ENCODE results near the gene OSBPL8.

Gene OSBPL8

GRCh38 chr12:76417116-76417515, 142.5 kb downstream of the OSBPL8 start:
- no peak overlapping the region for H3K4me3 ChIP-seq (ENCODE audit: low read depth, low read length)
- DNase-seq (ENCODE audit: low read depth) = no peak
- TF ChIP-seq CTCF (IDR thresholded peaks at IDR 0.05; ENCODE audit: low read depth, low read length, missing control alignments) = no peak

- no peak for DNase-seq (ENCODE audit: low read depth)
Measured at GRCh38 chr12:76413121-76413520, 146.4 kb downstream of the OSBPL8 start.

GRCh38 chr12:76410781-76411180, 148.8 kb downstream of the OSBPL8 start:
- H3K4me3 ChIP-seq (ENCODE audit: low read depth, low read length) = no peak overlapping the region
- DNase-seq (ENCODE audit: low read depth) = no peak
- no peak for TF ChIP-seq CTCF (IDR thresholded peaks at IDR 0.05; ENCODE audit: low read depth, low read length, missing control alignments)

More at GRCh38 chr12:76413121-76413520, 146.4 kb downstream of the OSBPL8 start:
- H3K4me3 ChIP-seq (ENCODE audit: low read depth, low read length) = no peak overlapping the region
- TF ChIP-seq CTCF (IDR thresholded peaks at IDR 0.05; ENCODE audit: low read depth, low read length, missing control alignments) = no peak

GRCh38 chr12:76410371-76410770, 149.2 kb downstream of the OSBPL8 start:
- H3K4me3 ChIP-seq (ENCODE audit: low read depth, low read length) = no peak overlapping the region
- no peak for TF ChIP-seq CTCF (IDR thresholded peaks at IDR 0.05; ENCODE audit: low read depth, low read length, missing control alignments)
- no peak for DNase-seq (ENCODE audit: low read depth)

GRCh38 chr12:76409074-76409473, 150.5 kb downstream of the OSBPL8 start:
- H3K4me3 ChIP-seq (ENCODE audit: low read depth, low read length) = no peak overlapping the region
- DNase-seq (ENCODE audit: low read depth) = no peak
- TF ChIP-seq CTCF (IDR thresholded peaks at IDR 0.05; ENCODE audit: low read depth, low read length, missing control alignments) = no peak

GRCh38 chr12:76407710-76408109, 151.9 kb downstream of the OSBPL8 start:
- no peak for DNase-seq (ENCODE audit: low read depth)
- no peak overlapping the region for H3K4me3 ChIP-seq (ENCODE audit: low read depth, low read length)
- TF ChIP-seq CTCF (IDR thresholded peaks at IDR 0.05; ENCODE audit: low read depth, low read length, missing control alignments) = no peak

GRCh38 chr12:76402259-76402658, 157.3 kb downstream of the OSBPL8 start:
- H3K4me3 ChIP-seq (ENCODE audit: low read depth, low read length) = no peak overlapping the region
- TF ChIP-seq CTCF (IDR thresholded peaks at IDR 0.05; ENCODE audit: low read depth, low read length, missing control alignments) = no peak
- no peak for DNase-seq (ENCODE audit: low read depth)

Measured in GM12864 (cell line).